Peyer's patch (tissue), 4 donors: ENCODE measurements around the gene KLF5. TPM values are rescaled to one million over a fixed set of nuclear protein-coding genes. Genes with fewer than 3 reads are reported as not detected.

Source experiments
- DNase-seq, 3 donors: peaks; one replicate each; pipeline ENCODE4 v3.0.0-alpha.2; 2017 to 2019
- H3K27ac ChIP-seq, 4 donors: fragments of 200-600 bp; sonication (generic); one replicate each; pipeline ENCODE4 v1.5.1; 2016 to 2019
- H3K27me3 ChIP-seq, 2 donors: fragments of 200-600 bp; sonication (generic); one replicate each; pipeline ENCODE4 v1.5.1; 2019
- H3K36me3 ChIP-seq, 3 donors: fragments of 200-600 bp; sonication (generic); one replicate each; pipeline ENCODE4 v1.5.1; 2016 to 2019
- H3K4me1 ChIP-seq, 4 donors: fragments of 200-600 bp; sonication (generic); one replicate each; pipeline ENCODE4 v1.5.1; 2016 to 2019
- H3K4me3 ChIP-seq, 4 donors: fragments of 200-600 bp; sonication (generic); 1 replicate in 3 of 4; 2 replicates in 1 of 4; pipeline ENCODE4 v1.5.1; 2016 to 2019; ENCODE audit warnings: mild to moderate bottlenecking in 1 of 4
- H3K9me3 ChIP-seq, 4 donors: fragments of 200-600 bp; sonication (generic); one replicate each; pipeline ENCODE4 v1.5.1; 2016 to 2019; ENCODE audit warnings: mild to moderate bottlenecking in 1 of 4
- CTCF ChIP-seq, 6 experiments: fragments of 450-650 bp in 4 of 6; fragments of 200-600 bp in 2 of 6; sonication (generic) in 1 of 6; IDR thresholded peaks; one replicate each; pipeline ENCODE4 v1.5.1; 2017 to 2019; ENCODE audit warnings: antibody characterized with exemption in 6 of 6, mild to moderate bottlenecking in 3 of 6, moderate library complexity in 1 of 6
- POLR2A ChIP-seq, 2 donors: fragments of 450-650 bp; IDR thresholded peaks; one replicate each; pipeline ENCODE4 v1.5.1; 2017; ENCODE audit warnings: antibody characterized with exemption in 2 of 2, mild to moderate bottlenecking in 2 of 2, moderate library complexity in 2 of 2
- total RNA-seq, 4 donors: library from RNA; depleted of rRNA; stranded (reverse); fragments of >200 nt; gene quantifications; one replicate each; pipeline ENCODE4 v1.1.0, GENCODE V29; 2016

Gene KLF5
- total RNA-seq, 4 donors from 2014 or later, result 70.1 to 250 (median 209) TPM

DNA sequence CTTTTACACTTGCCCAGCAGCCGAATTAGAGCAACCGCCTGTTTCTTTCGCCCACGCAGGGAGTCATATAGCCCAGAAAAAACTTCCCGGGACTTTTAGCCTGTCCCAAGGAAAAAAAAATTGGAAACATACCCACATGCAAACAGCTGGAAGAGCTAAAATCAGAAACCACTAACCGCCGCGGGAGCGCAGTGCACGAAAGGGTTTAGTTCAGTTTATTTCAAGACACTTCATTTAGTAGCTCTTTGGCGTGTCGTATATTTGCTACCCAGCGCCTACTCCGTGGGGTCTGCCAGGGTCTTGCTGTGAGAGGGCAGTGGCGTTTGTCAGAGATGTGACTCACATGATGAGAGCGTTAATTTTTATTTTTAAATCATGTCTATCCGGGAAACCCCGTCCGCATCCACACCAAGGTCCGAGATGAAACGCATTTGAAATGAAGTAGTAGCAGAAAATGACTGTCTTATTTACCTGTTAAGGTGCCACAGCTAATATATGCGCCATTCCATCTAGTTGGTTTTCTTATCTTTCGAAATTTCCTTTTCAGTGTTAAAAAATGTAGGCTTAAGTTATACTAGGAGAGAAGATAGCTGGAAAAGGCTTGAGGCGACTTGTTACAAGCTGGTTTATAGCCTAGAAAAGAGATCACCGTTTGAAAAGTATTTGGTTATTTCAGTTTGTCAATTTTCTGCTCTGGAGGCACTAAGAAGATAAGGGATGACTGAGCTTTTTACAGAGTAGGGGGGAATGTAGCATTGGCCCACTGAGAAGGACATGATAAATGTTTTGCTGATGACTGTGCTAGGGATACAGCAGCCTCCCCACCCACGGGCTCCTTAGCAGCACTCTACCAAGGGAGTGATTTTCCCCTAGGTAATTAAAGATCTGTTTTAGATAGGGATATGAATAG is 1.7 kb downstream of the KLF5 start:
- no peak for DNase-seq
- no peaks in the 10 kb centered on the region for H3K27me3 ChIP-seq
- H3K36me3 ChIP-seq, result peaks cover 0 to 19% (median 0%) of the 10 kb centered on the region in 3 donors
- TF ChIP-seq POLR2A (IDR thresholded peaks at IDR 0.05) (no peak), CTCF (IDR thresholded peaks at IDR 0.05) (no peak)
- H3K4me3 ChIP-seq, result peak overlapping the region; percentile 60 to 86 (median 66)
- H3K9me3 ChIP-seq, result no peaks in the 10 kb centered on the region
- H3K27ac ChIP-seq, result peak overlapping the region in 3 of 4 donors; percentile 73 to 91 (median 83)
- peaks cover 0 to 9% (median 0%) of the 10 kb centered on the region in 4 donors for H3K4me1 ChIP-seq

GRCh38 chr13:73061473-73061872 is 2.7 kb downstream of the KLF5 start:
- H3K27me3 ChIP-seq, result no peaks in the 10 kb centered on the region
- H3K9me3 ChIP-seq, result no peaks in the 10 kb centered on the region
- DNase-seq, result no peak
- H3K27ac ChIP-seq, result peak overlapping the region in 3 of 4 donors; percentile 73 to 91 (median 83)
- peaks cover 0 to 23% (median 0%) of the 10 kb centered on the region in 3 donors for H3K36me3 ChIP-seq
- peaks cover 0 to 9% (median 0%) of the 10 kb centered on the region in 4 donors for H3K4me1 ChIP-seq
- TF ChIP-seq POLR2A (IDR thresholded peaks at IDR 0.05), result no peak
- TF ChIP-seq CTCF (IDR thresholded peaks at IDR 0.05), result no peak
- H3K4me3 ChIP-seq, result peak overlapping the region in 3 of 4 donors; percentile 60 to 86 (median 72)

DNA sequence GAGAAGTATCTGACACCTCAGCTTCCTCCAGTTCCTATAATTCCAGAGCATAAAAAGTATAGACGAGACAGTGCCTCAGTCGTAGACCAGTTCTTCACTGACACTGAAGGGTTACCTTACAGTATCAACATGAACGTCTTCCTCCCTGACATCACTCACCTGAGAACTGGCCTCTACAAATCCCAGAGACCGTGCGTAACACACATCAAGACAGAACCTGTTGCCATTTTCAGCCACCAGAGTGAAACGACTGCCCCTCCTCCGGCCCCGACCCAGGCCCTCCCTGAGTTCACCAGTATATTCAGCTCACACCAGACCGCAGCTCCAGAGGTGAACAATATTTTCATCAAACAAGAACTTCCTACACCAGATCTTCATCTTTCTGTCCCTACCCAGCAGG is 3.1 kb downstream of the KLF5 start:
- peak in 1 of 3 donors; percentile 64 for DNase-seq
- H3K27me3 ChIP-seq, result no peaks in the 10 kb centered on the region

GRCh38 chr13:73062468-73062867 is 3.7 kb downstream of the KLF5 start:
- H3K27ac ChIP-seq, result peak overlapping the region in 3 of 4 donors; percentile 73 to 91 (median 83)
- H3K4me3 ChIP-seq, result peak overlapping the region in 3 of 4 donors; percentile 60 to 86 (median 72)

More for the DNA sequence above, 3.1 kb downstream of the KLF5 start:
- Histone ChIP-seq H3K9me3 (no peaks in the 10 kb centered on the region), H3K27ac (peak overlapping the region in 3 of 4 donors; percentile 73 to 91 (median 83)), H3K4me3 (peak overlapping the region in 3 of 4 donors; percentile 60 to 86 (median 72)), H3K4me1 (peaks cover 0 to 9% (median 0%) of the 10 kb centered on the region in 4 donors), H3K36me3 (peaks cover 0 to 26% (median 0%) of the 10 kb centered on the region in 3 donors)
- TF ChIP-seq POLR2A (IDR thresholded peaks at IDR 0.05) (no peak), CTCF (IDR thresholded peaks at IDR 0.05) (no peak)

GRCh38 chr13:73063166-73063565 is 4.4 kb downstream of the KLF5 start:
- H3K36me3 ChIP-seq, result peaks cover 0 to 26% (median 0%) of the 10 kb centered on the region in 3 donors
- no peaks in the 10 kb centered on the region for H3K27me3 ChIP-seq
- peak overlapping the region in 3 of 4 donors; percentile 0 to 86 (median 72) for H3K4me3 ChIP-seq
- DNase-seq, result no peak
- H3K9me3 ChIP-seq, result no peaks in the 10 kb centered on the region
- peaks cover 0 to 9% (median 0%) of the 10 kb centered on the region in 4 donors for H3K4me1 ChIP-seq
- TF ChIP-seq POLR2A (IDR thresholded peaks at IDR 0.05) (no peak), CTCF (IDR thresholded peaks at IDR 0.05) (no peak)
- H3K27ac ChIP-seq, result peak overlapping the region in 3 of 4 donors; percentile 11 to 83 (median 21)

More at GRCh38 chr13:73062468-73062867, 3.7 kb downstream of the KLF5 start:
- Histone ChIP-seq H3K27me3 (no peaks in the 10 kb centered on the region), H3K9me3 (no peaks in the 10 kb centered on the region), H3K36me3 (peaks cover 0 to 26% (median 0%) of the 10 kb centered on the region in 3 donors), H3K4me1 (peaks cover 0 to 9% (median 0%) of the 10 kb centered on the region in 4 donors)
- TF ChIP-seq CTCF (IDR thresholded peaks at IDR 0.05), result no peak
- TF ChIP-seq POLR2A (IDR thresholded peaks at IDR 0.05), result peak in 1 of 2 donors; percentile 31
- no peak for DNase-seq
